ENCODE results near the gene BBX. TPM values are rescaled to one million over a fixed set of nuclear protein-coding genes. Genes with fewer than 3 reads are reported as not detected.

BBX gene
- polyA plus RNA-seq, 1 donor = 32.0 TPM

- H3K36me3 ChIP-seq (ENCODE audit: control insufficient read depth, insufficient read depth, low read length) = no peaks in the 10 kb centered on the region
- no peak overlapping the region for H3K27ac ChIP-seq (ENCODE audit: low read length)
- no peak overlapping the region for H3K4me3 ChIP-seq (ENCODE audit: low read length)
- H3K9me3 ChIP-seq (ENCODE audit: control insufficient read depth, low read depth, low read length) = no peaks in the 10 kb centered on the region
- DNase-seq = no peak
- H3K27me3 ChIP-seq (ENCODE audit: control insufficient read depth, insufficient read depth, low read length) = no peaks in the 10 kb centered on the region
- WGBS (ENCODE audit: insufficient coverage, low lambda C conversion rate) = no CpG with 5 or more reads among the region's 3 CpGs
- H3K4me1 ChIP-seq (ENCODE audit: control insufficient read depth, insufficient read depth, low read length) = no peaks in the 10 kb centered on the region
These were observed 98.7 kb downstream of the BBX start for GRCh38 chr3:107621465-107621864.

DNA sequence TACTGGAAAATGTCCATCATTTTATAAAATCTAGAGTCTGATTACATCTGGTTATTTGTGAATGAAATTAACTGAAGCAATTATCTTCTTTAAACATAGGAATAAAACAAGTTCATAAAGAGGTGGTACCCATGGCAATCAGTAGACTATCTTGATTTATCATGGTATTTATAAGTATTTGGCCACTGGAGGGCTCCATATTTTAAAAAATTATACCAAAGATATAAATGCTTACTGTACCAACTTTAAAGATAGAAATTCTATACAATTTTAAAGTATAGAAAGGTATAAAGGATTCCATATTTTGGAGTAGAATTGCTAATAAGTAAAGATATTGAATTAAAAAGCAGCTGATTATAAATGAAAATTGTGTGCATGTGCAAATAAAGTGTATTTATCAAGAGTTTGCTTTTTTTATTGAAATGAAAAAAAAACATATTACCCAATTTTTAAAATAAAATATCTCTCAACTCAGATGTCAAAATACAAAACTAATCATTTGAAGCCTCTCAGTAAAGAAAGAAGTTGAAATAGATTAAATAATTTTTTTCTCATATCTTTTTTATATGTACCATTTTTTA lies 105.3 kb downstream of the BBX start:
- no peaks in the 10 kb centered on the region for H3K4me1 ChIP-seq (ENCODE audit: control insufficient read depth, insufficient read depth, low read length)
- DNase-seq = no peak
- H3K9me3 ChIP-seq (ENCODE audit: control insufficient read depth, low read depth, low read length) = no peaks in the 10 kb centered on the region

DNA sequence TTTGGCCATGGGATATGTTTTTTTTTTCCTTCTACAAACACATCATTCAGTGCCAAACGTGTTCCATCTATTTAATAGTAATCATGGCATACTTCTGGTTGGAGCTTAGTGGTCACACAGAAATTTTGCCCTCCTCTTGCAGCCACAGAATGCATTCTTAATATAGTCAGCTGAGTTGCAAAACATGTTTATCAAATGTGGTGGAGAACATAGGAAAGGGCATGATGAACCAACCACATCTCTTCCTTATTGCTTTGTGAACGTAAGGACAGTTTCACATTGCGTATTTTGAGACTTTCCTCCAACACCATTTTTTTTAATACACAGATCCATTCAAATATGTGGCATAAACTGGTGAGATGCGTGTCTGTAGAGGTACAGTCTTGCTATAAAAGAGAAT lies 106.8 kb downstream of the BBX start:
- WGBS (ENCODE audit: insufficient coverage, low lambda C conversion rate) = 87% methylated on average over 3 of the region's 4 CpGs
- DNase-seq = no peak

More for the DNA sequence above, 105.3 kb downstream of the BBX start:
- Histone ChIP-seq H3K36me3 (ENCODE audit: control insufficient read depth, insufficient read depth, low read length) (no peaks in the 10 kb centered on the region), H3K4me3 (ENCODE audit: low read length) (no peak overlapping the region), H3K27ac (ENCODE audit: low read length) (no peak overlapping the region), H3K27me3 (ENCODE audit: control insufficient read depth, insufficient read depth, low read length) (no peaks in the 10 kb centered on the region)

GRCh38 chr3:107630779-107631178 lies 108.0 kb downstream of the BBX start:
- no peak overlapping the region for H3K4me3 ChIP-seq (ENCODE audit: low read length)

More for the DNA sequence above, 106.8 kb downstream of the BBX start:
- no peak overlapping the region for H3K4me3 ChIP-seq (ENCODE audit: low read length)
- H3K36me3 ChIP-seq (ENCODE audit: control insufficient read depth, insufficient read depth, low read length) = no peaks in the 10 kb centered on the region
- H3K27me3 ChIP-seq (ENCODE audit: control insufficient read depth, insufficient read depth, low read length) = no peaks in the 10 kb centered on the region
- H3K4me1 ChIP-seq (ENCODE audit: control insufficient read depth, insufficient read depth, low read length) = no peaks in the 10 kb centered on the region
- H3K9me3 ChIP-seq (ENCODE audit: control insufficient read depth, low read depth, low read length) = no peaks in the 10 kb centered on the region
- H3K27ac ChIP-seq (ENCODE audit: low read length) = no peak overlapping the region

GRCh38 chr3:107632576-107632975 lies 109.8 kb downstream of the BBX start:
- no peak overlapping the region for H3K27ac ChIP-seq (ENCODE audit: low read length)
- H3K36me3 ChIP-seq (ENCODE audit: control insufficient read depth, insufficient read depth, low read length) = peaks cover 2% of the 10 kb centered on the region
- WGBS (ENCODE audit: insufficient coverage, low lambda C conversion rate) = 100% methylated on average over 2 of the region's 2 CpGs
- no peaks in the 10 kb centered on the region for H3K9me3 ChIP-seq (ENCODE audit: control insufficient read depth, low read depth, low read length)
- no peak for DNase-seq
- no peaks in the 10 kb centered on the region for H3K27me3 ChIP-seq (ENCODE audit: control insufficient read depth, insufficient read depth, low read length)
- H3K4me1 ChIP-seq (ENCODE audit: control insufficient read depth, insufficient read depth, low read length) = no peaks in the 10 kb centered on the region
- no peak overlapping the region for H3K4me3 ChIP-seq (ENCODE audit: low read length)

More at GRCh38 chr3:107630779-107631178, 108.0 kb downstream of the BBX start:
- no peaks in the 10 kb centered on the region for H3K9me3 ChIP-seq (ENCODE audit: control insufficient read depth, low read depth, low read length)
- H3K4me1 ChIP-seq (ENCODE audit: control insufficient read depth, insufficient read depth, low read length) = no peaks in the 10 kb centered on the region
- H3K27ac ChIP-seq (ENCODE audit: low read length) = no peak overlapping the region
- DNase-seq = no peak
- no peaks in the 10 kb centered on the region for H3K36me3 ChIP-seq (ENCODE audit: control insufficient read depth, insufficient read depth, low read length)
- no peaks in the 10 kb centered on the region for H3K27me3 ChIP-seq (ENCODE audit: control insufficient read depth, insufficient read depth, low read length)

- no peak for DNase-seq
- no CpG with 5 or more reads among the region's 3 CpGs for WGBS (ENCODE audit: insufficient coverage, low lambda C conversion rate)
- Histone ChIP-seq H3K27me3 (ENCODE audit: control insufficient read depth, insufficient read depth, low read length) (no peaks in the 10 kb centered on the region), H3K36me3 (ENCODE audit: control insufficient read depth, insufficient read depth, low read length) (peaks cover 2% of the 10 kb centered on the region), H3K4me3 (ENCODE audit: low read length) (no peak overlapping the region), H3K27ac (ENCODE audit: low read length) (no peak overlapping the region), H3K9me3 (ENCODE audit: control insufficient read depth, low read depth, low read length) (no peaks in the 10 kb centered on the region), H3K4me1 (ENCODE audit: control insufficient read depth, insufficient read depth, low read length) (no peaks in the 10 kb centered on the region)
These were observed 110.8 kb downstream of the BBX start for GRCh38 chr3:107633327-107634098.

GRCh38 chr3:107634099-107634489 lies 111.3 kb downstream of the BBX start:
- Histone ChIP-seq H3K27me3 (ENCODE audit: control insufficient read depth, insufficient read depth, low read length) (no peaks in the 10 kb centered on the region), H3K4me3 (ENCODE audit: low read length) (no peak overlapping the region), H3K4me1 (ENCODE audit: control insufficient read depth, insufficient read depth, low read length) (no peaks in the 10 kb centered on the region), H3K27ac (ENCODE audit: low read length) (no peak overlapping the region), H3K36me3 (ENCODE audit: control insufficient read depth, insufficient read depth, low read length) (peaks cover 2% of the 10 kb centered on the region), H3K9me3 (ENCODE audit: control insufficient read depth, low read depth, low read length) (no peaks in the 10 kb centered on the region)
- DNase-seq = no peak
- 100% methylated on average over 2 of the region's 3 CpGs for WGBS (ENCODE audit: insufficient coverage, low lambda C conversion rate)

DNA sequence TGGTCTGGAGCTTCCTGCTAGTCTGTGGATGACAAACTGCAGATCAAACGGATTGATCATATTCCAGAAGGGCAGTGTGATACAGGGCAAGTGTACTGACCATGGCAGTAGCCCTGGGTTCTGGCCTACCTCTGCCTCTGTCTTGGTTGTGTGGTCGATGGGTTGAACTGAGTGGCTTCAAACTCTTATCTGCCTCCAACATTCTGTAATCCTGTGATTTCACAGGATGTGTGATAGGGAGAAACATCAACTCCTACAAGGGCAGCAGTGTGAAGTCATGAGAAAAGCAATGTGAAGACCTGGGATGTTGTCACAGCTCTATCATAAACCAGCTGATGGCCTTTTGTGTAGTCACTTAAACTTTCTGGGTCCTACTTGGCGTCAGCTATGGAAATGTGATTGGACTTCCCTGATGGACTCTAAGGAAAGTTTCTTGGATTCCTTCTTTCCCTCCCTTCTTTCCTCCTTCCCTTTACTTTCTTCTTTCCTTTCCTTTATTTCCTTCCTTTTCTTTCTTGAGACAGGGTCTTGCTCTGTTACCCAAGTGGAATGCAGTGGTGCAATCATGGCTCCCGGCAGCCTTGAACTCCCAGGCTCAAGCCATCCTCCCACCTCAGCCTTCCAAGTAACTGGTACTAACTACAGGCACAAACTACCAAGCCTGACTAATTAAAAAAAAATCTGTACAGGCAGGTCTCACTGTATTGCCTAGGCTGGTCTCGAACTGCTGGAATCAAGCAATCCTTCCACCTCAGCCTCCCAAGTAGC lies 114.8 kb downstream of the BBX start:
- WGBS (ENCODE audit: insufficient coverage, low lambda C conversion rate) = 100% methylated on average over 2 of the region's 5 CpGs
- no peak for DNase-seq
- Histone ChIP-seq H3K27me3 (ENCODE audit: control insufficient read depth, insufficient read depth, low read length) (no peaks in the 10 kb centered on the region), H3K27ac (ENCODE audit: low read length) (no peak overlapping the region), H3K9me3 (ENCODE audit: control insufficient read depth, low read depth, low read length) (no peaks in the 10 kb centered on the region), H3K36me3 (ENCODE audit: control insufficient read depth, insufficient read depth, low read length) (peaks cover 2% of the 10 kb centered on the region), H3K4me1 (ENCODE audit: control insufficient read depth, insufficient read depth, low read length) (no peaks in the 10 kb centered on the region), H3K4me3 (ENCODE audit: low read length) (no peak overlapping the region)

DNA sequence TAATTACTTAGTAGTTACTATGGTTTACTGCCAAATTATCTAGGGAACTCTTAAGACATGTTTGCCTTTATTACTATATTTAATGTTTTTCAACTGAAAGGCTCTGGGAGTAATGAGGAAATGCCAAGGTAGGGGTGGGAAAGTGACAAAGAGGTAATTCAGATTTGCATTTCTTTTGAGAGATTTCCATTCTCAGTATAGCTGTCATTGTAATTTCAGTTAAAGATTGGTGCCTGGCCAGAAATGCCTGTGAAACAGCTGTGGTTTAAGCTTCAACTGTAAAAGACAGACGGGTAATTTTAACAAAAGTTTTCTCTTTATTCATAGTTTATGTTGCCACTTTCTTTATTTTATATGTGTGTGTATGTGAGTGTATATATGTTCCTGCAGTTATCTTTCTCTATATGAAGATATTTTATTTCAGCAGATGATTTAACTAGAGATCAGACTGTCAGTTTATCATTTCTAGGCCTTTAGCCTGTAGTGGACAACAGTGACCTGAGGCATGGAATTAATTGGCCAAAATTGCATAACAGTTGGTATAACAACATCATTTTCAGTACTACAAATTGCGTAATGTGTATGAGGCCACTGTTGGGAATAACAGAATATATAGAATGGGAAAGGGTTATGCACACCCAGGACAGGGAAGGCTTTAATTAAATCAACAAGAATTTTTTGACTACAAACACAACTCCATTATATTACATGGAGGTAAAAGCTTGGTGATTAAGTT lies 119.0 kb downstream of the BBX start:
- Histone ChIP-seq H3K9me3 (ENCODE audit: control insufficient read depth, low read depth, low read length) (no peaks in the 10 kb centered on the region), H3K27me3 (ENCODE audit: control insufficient read depth, insufficient read depth, low read length) (no peaks in the 10 kb centered on the region), H3K4me1 (ENCODE audit: control insufficient read depth, insufficient read depth, low read length) (no peaks in the 10 kb centered on the region), H3K36me3 (ENCODE audit: control insufficient read depth, insufficient read depth, low read length) (peaks cover 2% of the 10 kb centered on the region), H3K4me3 (ENCODE audit: low read length) (no peak overlapping the region), H3K27ac (ENCODE audit: low read length) (no peak overlapping the region)
- no CpG with 5 or more reads among the region's 2 CpGs for WGBS (ENCODE audit: insufficient coverage, low lambda C conversion rate)
- no peak for DNase-seq
